Amniotic stem cell (primary cell): ENCODE data around the gene GARIN5A.

Source experiments
- DNase-seq: peaks from one replicate; lab custom pipeline; 2025; lab: John Stamatoyannopoulos, UW

GARIN5A gene

DNA sequence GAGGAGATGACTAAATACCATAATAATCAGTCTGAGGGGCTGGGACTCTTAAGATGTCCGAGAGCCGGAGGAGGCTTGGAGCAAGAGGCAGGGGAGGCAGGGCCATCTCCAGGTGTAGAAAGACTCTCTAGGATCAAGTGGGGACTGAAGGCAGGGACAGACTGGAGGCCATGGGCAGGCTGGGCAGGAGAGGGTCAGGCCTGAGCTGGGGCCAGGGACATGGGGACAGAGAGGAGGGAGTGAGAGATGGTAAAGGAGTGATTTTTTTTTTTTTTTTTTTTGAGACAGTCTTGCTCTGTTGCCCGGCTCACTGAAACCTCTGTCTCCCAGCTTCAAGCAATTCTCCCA, 32.2 kb upstream of the GARIN5A start:
- DNase-seq, result no peak

DNA sequence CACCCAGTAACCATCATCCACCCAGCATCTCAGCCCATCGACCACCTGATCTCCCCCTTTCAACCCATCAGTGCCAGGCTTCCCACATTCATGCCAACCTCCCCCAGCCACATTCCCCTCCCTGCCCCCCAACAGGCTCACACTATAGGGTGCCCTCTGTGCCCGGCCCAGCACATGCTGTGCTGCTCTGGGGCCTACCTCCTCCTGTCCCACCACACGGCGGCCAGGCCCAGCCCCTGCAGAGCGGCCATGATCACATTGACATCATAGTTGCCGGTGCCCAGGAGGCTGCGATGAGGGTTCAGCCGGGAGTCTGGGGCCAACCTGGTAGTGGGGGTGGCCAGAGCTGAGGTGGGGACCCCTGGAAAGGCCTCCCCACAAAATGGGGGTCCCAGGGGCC, 30.7 kb upstream of the GARIN5A start:
- DNase-seq, result no peak

GRCh38 chr19:50506700-50507099, 30.1 kb upstream of the GARIN5A start:
- no peak for DNase-seq

GRCh38 chr19:50505856-50506611, 29.4 kb upstream of the GARIN5A start:
- DNase-seq, result no peak

DNA sequence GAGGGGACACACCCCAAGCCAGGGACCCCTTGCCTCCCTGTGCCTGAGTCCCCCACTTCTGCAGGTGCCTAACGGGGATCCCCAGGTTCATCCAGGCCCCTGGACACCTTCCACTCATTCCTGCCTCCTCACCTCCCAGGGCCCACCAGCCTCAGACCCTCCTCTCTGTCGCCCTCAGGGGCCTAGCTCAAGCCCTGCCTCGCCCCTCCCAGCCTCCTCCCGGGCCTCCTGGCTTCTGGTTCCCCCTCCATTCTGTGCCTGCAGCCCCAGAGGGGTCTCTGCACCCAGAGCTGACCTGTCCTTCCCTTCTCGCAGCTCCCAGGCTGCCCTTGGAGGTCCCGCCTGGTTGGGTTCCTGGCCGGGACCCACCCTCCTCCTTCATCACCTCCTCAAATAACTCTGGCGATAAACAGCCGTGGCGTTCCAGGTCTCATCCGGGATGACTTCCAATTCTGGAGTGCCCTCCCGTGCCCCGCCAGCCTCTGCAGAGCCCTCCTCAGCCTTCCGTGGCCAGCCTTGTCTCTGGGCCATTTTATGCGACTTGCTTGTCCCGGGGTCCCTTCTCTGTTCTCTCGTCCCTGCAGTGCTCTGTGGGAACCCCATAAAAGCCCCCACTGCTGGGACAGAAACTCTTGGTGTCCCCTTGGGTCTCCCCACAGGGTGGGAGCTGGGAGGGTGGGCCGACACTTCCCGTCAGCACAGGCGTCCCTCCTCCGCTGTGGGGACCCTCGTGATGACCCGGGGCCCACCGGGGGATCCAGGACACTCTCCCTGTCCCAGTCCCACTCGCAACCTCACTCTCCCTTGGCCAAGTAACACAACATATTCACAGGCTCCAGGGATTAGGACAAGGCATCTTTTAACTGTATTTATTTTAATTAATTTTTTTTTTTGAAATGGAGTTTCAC, 25.2 kb upstream of the GARIN5A start:
- DNase-seq, result no peak

GRCh38 chr19:50501186-50501567, 24.5 kb upstream of the GARIN5A start:
- DNase-seq, result no peak

DNA sequence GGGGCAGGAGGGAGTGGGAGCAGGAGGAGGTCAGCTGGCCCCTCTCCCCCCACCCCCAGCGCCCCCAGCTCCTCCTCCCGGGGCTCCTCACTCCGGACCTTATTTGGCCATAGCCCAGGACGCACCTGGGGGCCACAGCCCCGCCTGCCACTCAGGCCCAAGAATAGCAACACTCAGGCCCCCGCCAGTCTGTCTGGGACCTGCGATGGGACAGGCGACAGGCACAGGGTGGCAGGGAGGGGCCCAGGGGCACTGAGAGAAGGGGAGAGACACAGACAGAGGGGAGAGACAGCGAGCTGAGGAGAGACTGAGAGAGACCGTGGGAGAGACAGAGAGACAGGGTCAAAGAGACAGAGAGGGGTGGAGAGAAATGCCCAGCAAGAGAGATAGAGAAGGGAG, 24.1 kb upstream of the GARIN5A start:
- DNase-seq, result no peak

- DNase-seq, result no peak
Measured at GRCh38 chr19:50500060-50500752, 23.6 kb upstream of the GARIN5A start.

DNA sequence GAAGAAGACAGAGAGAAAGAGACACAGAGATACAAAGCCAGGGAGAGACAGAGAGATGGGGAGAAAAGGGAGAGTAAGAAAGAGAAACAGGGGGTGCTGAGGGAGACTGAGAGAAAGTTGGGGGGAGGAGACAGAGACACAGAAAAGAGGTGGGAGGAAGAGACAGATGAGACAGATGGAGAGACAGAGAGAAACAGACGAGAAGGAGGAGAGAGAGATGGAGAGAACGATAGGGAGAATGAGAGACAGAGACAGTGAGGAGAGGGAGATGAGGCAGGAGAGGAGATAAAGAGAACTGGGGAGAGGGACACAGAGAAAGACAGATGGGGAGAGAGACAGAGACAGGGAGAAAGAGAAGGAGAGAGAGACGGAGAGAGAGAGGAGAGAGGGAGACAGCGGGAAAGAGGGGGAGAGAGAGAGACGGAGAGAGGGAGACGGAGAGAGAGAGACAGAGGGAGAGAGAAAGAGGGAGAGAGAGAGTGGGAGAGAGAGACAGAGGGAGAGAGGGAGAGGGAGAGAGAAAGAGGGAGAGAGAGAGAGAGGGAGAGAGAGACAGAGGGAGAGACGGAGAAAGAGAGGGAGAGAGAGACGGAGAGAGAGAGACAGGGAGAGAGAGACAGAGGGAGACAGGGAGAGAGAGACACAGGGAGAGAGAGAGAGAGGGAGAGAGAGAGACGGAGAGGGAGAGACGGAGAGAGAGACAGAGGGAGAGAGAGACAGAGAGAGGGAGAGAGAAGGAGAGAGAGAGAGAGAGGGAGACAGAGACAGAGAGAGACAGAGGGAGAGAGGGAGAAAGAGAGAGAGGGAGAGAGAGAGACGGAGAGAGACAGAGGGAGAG, 21.8 kb upstream of the GARIN5A start:
- DNase-seq, result no peak

- no peak for DNase-seq
Measured at GRCh38 chr19:50497022-50497405, 20.4 kb upstream of the GARIN5A start.

- DNase-seq, result no peak
Measured at GRCh38 chr19:50496189-50497021, 19.8 kb upstream of the GARIN5A start.

GRCh38 chr19:50495020-50495531, 18.4 kb upstream of the GARIN5A start:
- no peak for DNase-seq

DNA sequence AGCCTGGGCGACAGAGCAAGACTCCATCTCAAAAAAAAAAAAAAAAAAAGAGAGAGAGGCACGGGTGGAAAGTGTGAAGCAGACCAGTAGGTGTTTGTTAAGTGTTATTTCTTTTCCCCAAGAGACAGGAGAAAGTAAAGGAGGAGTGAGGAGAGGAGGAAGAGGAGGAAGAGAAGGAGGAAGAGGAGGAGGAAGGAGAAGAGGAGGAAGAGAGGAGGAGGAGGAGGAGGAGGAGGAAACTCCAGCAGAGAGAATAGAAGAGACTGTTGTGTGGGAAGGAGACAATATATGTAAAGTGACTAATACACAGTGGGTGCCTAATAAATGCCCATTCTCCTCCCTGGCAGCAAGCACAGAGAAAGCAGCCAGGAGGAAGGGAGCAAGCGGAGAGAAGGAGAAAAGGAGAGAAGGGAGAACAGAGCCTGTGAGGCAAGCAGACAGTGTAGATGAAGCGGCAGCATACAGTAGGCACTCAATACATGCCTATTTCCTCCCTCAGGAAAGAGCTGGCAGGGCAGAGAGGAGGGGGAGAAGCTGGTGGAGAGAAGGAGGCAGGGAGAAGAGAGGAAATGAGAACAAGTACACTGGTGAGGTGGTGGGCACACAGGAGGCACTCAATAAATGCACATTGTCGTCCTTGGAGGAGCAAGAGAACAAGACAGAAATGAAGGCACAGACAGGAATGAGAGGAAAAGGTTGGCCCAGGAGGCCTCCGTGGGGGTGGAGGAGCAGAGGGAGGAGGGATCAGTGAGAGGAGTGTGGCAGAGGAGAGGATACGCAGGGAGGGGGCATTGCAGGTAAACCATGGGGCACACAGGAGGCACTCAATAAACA, 17.8 kb upstream of the GARIN5A start:
- no peak for DNase-seq

GRCh38 chr19:50493171-50493570, 16.5 kb upstream of the GARIN5A start:
- DNase-seq, result no peak

- no peak for DNase-seq
Measured at GRCh38 chr19:50492303-50493052, 15.8 kb upstream of the GARIN5A start.

DNA sequence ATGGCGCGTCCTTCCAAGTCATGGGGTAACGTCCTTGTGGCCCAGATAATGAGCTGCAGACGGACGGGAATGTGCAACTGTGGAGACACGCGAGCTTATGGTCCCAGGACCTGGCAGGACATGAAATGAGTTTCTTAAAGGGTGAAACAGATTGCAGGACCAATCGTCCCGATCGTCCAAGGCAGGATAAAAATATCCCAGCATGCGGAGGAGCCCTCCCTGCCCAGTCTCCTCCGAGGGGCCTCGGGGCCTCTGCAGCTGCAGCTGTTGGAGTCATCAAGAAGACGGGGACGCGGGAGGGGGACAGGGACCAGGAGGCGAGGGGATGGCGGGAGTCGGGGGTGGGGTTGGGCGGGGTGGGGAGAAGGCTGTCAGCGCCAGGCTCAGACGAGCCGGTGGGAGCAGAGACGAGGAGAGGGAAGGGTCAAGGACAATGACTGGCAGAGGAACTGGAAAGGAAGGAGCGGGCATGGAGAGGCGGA, 14.4 kb upstream of the GARIN5A start:
- no peak for DNase-seq

DNA sequence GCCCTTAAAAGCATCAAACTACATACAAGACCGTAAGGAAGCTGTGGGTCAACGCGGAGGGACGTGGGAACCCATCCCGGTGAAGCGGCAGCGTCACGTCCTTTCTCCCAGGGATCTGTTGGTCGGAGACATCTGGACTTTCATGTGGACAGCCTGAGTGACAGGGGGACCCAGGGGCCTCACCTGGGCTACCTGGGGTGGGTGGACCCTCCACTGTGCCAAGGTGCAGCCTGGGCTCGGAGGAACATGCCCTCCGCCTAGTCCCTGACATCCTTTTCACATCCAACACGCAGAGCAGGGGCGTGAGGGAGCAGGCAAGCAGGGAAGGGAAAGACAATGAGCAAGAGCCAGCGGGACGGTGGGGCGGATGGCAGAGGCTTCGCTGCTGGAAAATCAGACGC, 13.8 kb upstream of the GARIN5A start:
- no peak for DNase-seq

- no peak for DNase-seq
Measured at GRCh38 chr19:50489461-50490011, 12.9 kb upstream of the GARIN5A start.
